Fibroblast of the conjunctiva (primary cell): ENCODE data around the gene KRTAP2-4.
A peak's percentile ranks its signal among the peaks of the same experiment; 100 is the strongest.
"Not testable (repeated sequence)": the region's sequence is repeated elsewhere in the genome, so short reads cannot be mapped to it uniquely, and the experiment has no call there.

Experiments used
- DNase-seq: peaks from one replicate; pipeline ENCODE4 v3.0.0-alpha.2; 2010; ENCODE audit warnings: low read depth

KRTAP2-4 gene

DNA sequence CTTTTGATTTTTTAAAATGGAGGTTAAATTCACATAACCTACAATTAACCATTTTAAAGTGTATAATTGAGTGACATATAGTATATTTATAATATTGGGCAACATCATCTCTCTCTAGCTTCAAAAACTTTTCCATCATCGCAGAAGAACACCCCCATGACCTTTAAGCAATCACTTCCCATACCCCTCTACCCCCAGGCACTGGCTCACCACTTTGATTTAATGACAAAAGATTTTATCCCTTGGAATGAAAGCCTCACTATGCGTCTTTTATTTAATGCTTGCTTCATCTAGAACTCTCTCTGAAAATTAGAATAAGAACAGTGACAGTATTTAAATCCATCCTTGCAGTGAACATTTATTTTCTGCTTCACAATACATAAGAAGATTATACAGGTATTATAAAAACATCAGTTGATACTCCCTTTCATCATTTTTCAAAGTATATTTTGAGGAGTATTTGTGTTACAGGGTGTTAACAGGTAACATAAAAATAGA lies 27.8 kb downstream of the KRTAP2-4 start:
- no peak for DNase-seq

DNA sequence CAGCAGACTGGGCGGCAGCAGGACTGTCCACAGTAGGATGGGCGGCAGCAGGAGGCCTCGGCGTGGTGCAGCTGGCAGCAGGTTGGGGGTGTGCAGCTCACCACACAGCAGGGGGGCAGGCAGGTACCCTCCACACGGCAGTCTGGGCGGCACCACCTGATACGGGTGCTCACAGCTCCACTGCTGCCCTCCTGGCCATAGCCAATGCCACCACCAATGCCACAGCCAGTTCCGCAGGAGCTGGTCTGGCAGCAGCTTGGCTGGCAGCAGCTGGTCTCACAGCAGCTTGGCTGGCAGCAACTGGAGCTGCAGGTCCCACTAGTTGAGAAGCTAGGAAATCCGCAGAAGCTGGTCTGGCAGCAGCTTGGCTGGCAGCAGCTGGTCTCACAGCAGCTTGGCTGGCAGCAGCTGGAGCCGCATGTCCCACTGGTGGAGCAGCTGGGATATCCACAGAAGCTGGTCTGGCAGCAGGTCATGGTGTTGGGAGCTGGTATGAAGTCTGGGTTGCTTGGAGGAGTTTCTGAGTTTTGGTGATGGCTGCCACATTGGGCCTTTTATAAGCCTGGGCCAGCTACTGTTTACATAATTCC lies 31.2 kb downstream of the KRTAP2-4 start, which contains the start of gene KRTAP1-3:
Gene KRTAP1-3 (minus strand): TSS at position 529 of the 590 bp plus-strand sequence. CDS start 53 bp downstream, at position 476.
- not testable (repeated sequence) for DNase-seq

DNA sequence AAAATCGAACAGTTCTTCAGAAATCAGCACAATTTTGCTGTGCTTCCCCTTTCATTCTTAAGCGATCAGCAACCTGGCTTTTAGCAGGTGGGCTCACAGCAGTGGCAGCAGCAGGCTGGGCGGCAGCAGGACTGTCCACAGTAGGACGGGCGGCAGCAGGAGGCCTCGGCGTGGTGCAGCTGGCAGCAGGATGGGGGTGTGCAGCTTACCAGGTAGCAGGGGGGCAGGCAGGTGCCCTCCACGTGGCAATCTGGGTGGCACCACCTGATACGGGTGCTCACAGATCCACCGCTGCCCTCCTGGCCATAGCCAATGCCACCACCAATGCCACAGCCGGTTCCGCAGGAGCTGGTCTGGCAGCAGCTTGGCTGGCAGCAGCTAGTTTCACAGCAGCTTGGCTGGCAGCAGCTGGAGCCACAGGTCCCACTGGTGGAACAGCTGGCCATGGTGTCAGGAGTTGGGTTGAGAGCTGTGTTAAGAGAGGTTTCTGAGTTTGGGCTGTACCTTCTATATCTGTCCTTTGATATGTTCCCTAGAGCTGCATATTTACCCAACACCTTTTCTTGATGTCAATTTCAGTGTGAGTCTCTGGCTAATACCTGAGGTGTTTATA lies 35.9 kb downstream of the KRTAP2-4 start, which contains the start of gene KRTAP1-4:
Gene KRTAP1-4 (minus strand): TSS at position 563 of the 613 bp plus-strand sequence. CDS start 117 bp downstream, at position 446.
- DNase-seq: no peak

DNA sequence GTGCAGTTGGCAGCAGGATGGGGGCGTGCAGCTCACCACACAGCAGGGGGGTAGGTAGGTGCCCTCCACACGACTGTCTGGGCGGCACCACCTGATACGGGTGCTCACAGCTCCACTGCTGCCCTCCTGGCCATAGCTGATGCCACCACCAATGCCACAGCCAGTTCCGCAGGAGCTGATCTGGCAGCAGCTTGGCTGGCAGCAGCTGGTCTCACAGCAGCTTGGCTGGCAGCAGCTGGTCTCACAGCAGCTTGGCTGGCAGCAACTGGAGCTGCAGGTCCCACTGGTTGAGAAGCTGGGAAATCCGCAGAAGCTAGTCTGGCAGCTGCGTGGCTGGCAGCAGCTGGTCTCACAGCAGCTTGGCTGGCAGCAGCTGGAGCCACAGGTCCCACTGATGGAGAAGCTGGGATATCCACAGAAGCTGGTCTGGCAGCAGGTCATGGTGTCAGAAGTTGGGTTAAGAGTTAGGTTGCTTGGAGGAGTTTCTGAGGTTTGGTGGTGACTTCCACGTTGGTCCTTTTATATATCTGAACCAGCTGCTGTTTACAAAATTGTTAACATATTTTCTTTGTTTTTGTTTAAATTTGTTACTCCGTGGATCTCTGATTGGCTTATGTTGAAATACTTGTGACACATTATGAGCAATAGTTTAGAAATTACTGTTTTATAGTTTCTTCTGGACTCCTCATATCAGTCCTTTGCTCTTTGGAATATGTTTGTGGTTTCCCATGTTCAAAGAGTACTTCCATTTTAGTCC lies 38.8 kb downstream of the KRTAP2-4 start, which contains the start of gene KRTAP1-5:
Gene KRTAP1-5 (minus strand): TSS at position 494 of the 757 bp plus-strand sequence. CDS start 53 bp downstream, at position 441.
- peak; percentile 32 for DNase-seq

DNA sequence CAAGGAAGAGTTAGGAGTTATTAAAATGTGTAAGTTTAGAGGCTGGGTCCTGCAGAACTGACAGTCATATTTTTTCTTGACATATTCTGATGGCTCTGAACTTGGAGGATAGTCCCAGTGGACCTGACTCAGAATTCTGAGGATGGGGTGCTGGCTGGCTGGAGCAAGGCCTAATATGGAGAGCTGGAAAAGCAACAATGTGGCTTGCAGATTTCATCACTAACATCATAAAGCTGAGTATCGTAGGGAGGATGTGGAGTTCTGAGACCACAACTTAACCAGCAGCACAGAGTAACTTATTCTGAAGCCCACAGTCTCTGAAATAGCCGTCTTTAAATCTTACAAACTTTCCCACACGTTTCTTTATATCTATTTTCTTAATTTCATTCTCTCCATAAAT lies 41.0 kb downstream of the KRTAP2-4 start:
- DNase-seq: no peak

DNA sequence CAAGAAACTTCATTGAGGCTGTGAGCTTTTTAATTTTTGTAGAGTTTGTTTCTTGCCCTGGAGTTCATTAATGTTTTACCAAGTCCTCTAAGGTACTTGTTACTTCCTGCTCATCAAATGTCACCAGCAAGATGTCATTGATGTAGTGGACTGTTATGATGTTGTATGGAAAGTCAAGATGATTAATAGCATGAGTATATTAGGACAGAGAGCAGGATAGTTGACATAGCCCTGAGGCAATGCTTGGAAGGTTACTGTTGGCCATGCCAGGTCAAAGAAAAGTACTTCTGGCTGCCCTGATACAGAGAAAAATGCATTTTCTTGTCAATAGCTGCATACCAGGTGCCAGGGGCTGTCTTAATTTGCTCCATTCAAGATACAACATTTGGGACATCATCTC lies 45.3 kb downstream of the KRTAP2-4 start:
- no peak for DNase-seq

DNA sequence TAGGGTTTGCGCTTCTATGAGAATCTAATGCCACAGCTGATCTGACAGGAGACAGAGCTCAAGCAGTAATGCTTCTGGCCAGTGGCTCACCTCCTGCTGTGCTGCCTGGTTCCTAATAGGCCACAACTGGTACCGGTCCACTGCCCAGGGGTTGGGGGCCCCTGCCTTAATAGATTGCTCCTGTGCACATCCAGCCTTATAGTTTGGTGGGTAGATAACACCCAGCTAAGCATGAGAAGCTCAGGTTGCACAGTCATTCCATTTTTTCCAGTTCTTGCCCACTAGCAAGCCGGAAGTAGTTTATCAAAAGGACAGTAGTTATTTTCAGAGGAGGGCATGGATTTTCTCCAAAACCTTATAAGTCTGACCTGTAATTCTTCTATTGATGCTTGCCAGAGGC lies 46.3 kb downstream of the KRTAP2-4 start:
- no peak for DNase-seq

DNA sequence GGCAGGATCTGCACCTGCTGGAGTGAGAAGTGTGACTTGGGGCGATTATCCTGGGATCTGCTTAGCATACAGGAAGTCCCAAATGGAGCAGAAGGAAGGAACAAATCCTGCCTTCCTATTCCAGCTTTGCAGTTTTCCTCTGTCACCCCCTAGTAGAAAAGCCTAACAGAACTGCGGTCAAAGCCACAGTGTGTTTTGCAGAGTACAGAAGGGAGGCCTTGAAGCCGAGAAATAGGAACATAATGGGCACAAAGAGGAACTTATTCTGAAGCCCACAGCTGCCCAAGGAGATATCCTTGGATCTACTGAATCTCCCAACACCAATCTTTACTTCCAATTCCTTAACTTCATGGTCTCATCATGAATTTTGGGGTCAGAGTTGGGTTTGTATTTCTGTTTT lies 47.1 kb downstream of the KRTAP2-4 start:
- no peak for DNase-seq

DNA sequence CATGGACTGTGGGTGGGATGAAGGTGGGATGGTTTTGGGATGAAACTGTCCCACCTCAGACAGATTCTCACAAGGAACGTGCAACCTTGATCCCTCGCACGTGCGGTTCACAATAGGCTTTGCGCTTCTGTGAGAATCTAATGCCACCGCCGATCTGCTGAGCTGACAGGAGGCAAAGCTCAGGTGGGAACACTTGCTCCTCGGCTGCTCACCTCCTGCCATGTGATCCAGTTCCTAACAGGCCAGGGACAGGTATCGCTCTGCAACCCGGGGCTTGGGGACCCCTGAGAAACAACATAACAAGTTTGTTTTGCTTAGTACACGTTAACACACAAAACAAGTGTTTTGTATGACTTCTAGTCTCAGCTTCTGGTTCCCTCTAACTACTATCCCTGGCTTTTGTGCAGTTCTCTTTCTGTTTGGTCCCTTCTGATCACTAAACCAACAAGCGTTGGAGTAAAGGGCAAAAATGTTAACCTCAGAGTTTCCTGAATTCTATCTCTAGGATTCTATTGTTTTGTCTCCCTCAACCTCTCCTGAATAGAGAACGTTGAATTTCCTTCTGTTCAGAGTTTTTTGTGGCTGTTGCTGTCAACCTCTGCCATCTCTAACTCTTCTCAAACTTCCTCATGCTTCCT lies 49.0 kb downstream of the KRTAP2-4 start:
- no peak for DNase-seq

DNA sequence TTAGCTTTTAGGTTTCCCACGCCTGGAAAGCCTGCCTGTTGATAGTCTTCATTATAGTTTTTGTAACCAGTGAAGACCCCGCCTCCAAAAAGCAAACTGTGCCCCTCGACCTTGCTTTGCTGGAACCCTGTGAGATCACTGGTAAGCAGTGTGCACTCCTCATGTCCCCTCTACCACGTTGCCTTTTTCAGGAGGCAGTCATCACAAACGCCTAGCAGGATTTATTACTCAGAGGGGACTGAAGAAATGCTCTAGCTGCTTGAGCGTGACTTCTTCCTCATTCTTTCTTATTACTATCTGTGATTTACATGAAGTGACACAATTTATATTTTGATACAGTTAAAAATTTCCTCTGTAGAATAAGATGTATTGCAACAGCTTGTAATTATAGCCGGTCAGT lies 50.2 kb downstream of the KRTAP2-4 start:
- no peak for DNase-seq
